ENCODE results near the gene MAG.
"Not testable (repeated sequence)": the region's sequence is repeated elsewhere in the genome, so short reads cannot be mapped to it uniquely, and the experiment has no call there.

MAG gene

DNA sequence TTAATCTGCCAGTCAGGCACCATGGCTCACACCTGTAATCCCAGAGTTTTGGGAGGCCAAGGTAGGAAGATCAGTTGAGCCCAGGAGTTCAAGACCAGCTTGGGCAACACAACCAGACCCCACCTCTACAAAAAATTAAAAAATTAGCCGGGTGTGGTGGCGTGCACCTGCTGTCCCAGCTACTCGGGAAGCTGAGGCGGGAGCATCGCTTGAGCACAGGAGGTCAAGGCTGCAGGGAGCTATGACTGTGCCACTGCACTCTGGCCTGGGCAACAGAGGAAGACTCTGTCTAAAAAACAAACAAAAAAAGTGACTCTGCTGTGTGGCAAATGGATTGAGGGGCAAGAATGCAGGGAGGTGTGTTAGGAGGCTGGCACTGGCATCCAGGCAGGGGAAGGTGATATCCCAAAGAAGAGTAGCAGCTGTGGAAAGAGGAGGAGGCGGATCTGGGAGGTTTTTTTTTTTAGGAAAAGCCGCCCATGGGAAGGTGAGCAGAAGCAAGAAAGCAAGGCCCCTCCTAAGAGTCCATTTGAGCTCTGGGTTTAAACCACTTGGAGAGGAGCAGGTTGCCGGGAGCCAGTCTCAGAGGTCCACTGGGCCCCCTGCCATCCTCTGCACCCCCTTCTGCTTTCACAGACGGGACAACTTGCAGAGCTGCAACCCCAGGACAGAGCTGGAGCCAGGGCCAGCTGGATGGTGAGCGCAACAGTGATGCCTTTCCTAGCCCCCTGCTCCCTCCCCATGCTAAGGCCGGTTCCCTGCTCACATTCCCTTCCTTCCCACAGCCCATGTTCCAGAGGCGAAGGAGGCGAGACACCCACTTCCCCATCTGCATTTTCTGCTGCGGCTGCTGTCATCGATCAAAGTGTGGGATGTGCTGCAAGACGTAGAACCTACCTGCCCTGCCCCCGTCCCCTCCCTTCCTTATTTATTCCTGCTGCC is 7.5 kb upstream of the MAG start:
- no peak for DNase-seq (ENCODE audit: low read depth)
- H3K4me3 ChIP-seq (replicated peaks; ENCODE audit: low read depth, low read length) = no peak overlapping the region
- TF ChIP-seq CTCF (IDR thresholded peaks at IDR 0.05; ENCODE audit: low read length, missing control alignments) = no peak

- no peak overlapping the region for H3K4me3 ChIP-seq (replicated peaks; ENCODE audit: low read depth, low read length)
- no peak for DNase-seq (ENCODE audit: low read depth)
- TF ChIP-seq CTCF (IDR thresholded peaks at IDR 0.05; ENCODE audit: low read length, missing control alignments) = no peak
Measured at GRCh38 chr19:35285095-35285449, 6.9 kb upstream of the MAG start.

GRCh38 chr19:35285465-35285864 is 6.5 kb upstream of the MAG start:
- not testable (repeated sequence) for DNase-seq (ENCODE audit: low read depth); H3K4me3 ChIP-seq (replicated peaks; ENCODE audit: low read depth, low read length)

GRCh38 chr19:35286101-35286500 is 5.9 kb upstream of the MAG start:
- DNase-seq (ENCODE audit: low read depth); H3K4me3 ChIP-seq (replicated peaks; ENCODE audit: low read depth, low read length): not testable (repeated sequence)

DNA sequence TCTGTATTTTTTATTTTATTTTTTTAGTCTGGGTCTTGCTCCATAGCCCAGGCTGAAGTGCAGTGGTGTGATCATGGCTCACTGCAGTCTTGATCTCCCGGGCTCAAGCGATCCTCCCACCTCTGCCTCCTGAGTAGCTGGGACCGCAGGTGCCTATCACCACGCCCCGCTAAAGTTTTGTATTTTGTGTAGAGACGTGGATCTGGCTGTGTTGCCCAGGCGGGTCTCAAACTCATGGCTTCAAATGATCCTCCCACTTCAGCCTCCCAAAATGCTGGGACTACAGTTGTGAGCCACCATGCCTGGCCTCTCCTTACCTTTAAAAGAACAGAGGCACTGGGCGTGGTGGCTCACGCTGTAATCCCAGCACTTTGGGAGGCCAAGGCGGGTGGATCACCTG is 4.2 kb upstream of the MAG start:
- no peak for TF ChIP-seq CTCF (IDR thresholded peaks at IDR 0.05; ENCODE audit: low read length, missing control alignments)
- DNase-seq (ENCODE audit: low read depth) = no peak
- H3K4me3 ChIP-seq (replicated peaks; ENCODE audit: low read depth, low read length) = no peak overlapping the region

DNA sequence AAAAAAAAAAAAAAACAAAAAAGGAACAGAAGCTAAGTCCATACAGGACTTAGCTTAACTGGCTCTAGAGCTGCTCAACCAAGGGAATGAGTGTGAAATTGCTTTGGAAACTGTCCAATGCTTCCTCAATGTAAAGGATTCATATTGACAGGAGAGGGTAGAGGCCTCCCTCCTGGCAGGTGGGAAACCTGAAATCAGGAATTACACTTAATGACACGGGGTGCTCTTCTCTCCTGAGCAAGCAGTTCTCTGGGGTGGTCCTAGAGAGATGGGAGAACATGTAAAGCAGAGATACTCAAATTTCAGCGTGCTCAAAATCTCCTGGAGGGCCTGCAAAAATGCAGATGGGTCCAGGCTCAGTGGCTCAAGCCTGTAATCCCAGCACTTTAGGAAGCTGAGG is 3.6 kb upstream of the MAG start:
- no peak overlapping the region for H3K4me3 ChIP-seq (replicated peaks; ENCODE audit: low read depth, low read length)
- no peak for DNase-seq (ENCODE audit: low read depth)
- TF ChIP-seq CTCF (IDR thresholded peaks at IDR 0.05; ENCODE audit: low read length, missing control alignments) = no peak

- DNase-seq (ENCODE audit: low read depth) = no peak
- H3K4me3 ChIP-seq (replicated peaks; ENCODE audit: low read depth, low read length) = no peak overlapping the region
- TF ChIP-seq CTCF (IDR thresholded peaks at IDR 0.05; ENCODE audit: low read length, missing control alignments) = no peak
Measured at GRCh38 chr19:35288906-35289305, 3.1 kb upstream of the MAG start.

All from fibroblast of pulmonary artery (primary cell).